Measurements from ENCODE around the gene HOGA1.

The HOGA1 gene

GRCh38 chr10:97571622-97572021 lies 12.6 kb upstream of the HOGA1 start:
- Mint-ChIP-seq H3K27ac (peak overlapping the region; percentile 64 to 88 (median 71)), H3K9me3 (no peaks in the 10 kb centered on the region), H3K36me3 (ENCODE audit: low read depth) (no peaks in the 10 kb centered on the region), H3K27me3 (ENCODE audit: low read depth) (peaks cover 4% of the 10 kb centered on the region), H3K4me3 (no peak overlapping the region), H3K4me1 (peaks cover 31% of the 10 kb centered on the region)
- no peak for TF ChIP-seq CTCF (IDR thresholded peaks at IDR 0.05; ENCODE audit: unreplicated experiment in 3 of 3)

GRCh38 chr10:97572214-97572989 lies 11.8 kb upstream of the HOGA1 start, which contains the start of gene ANKRD2:
Gene ANKRD2 (plus strand): TSS chr10:97572779. CDS start chr10:97572789, 10 bp downstream.
- Mint-ChIP-seq H3K27ac (peak within 1 kb of the TSS; percentile 64 to 88 (median 71)), H3K9me3 (no peaks in the 10 kb centered on the region), H3K4me1 (peaks cover 31% of the 10 kb centered on the region), H3K36me3 (ENCODE audit: low read depth) (no peaks in the 10 kb centered on the region), H3K27me3 (ENCODE audit: low read depth) (peaks cover 4% of the 10 kb centered on the region), H3K4me3 (peak within 1 kb of the TSS in 1 of 3 experiments; percentile 27)
- peak; percentile 67 to 75 (median 70) for TF ChIP-seq CTCF (IDR thresholded peaks at IDR 0.05; ENCODE audit: unreplicated experiment in 3 of 3)

- Mint-ChIP-seq H3K27me3 (ENCODE audit: low read depth) (peaks cover 4% of the 10 kb centered on the region), H3K36me3 (ENCODE audit: low read depth) (no peaks in the 10 kb centered on the region), H3K4me1 (peaks cover 31% of the 10 kb centered on the region), H3K4me3 (peak overlapping the region in 1 of 3 experiments; percentile 27), H3K9me3 (no peaks in the 10 kb centered on the region), H3K27ac (peak overlapping the region; percentile 22 to 62 (median 33))
- no peak for TF ChIP-seq CTCF (IDR thresholded peaks at IDR 0.05; ENCODE audit: unreplicated experiment in 3 of 3)
Observed at GRCh38 chr10:97573021-97573420, 11.2 kb upstream of the HOGA1 start.

GRCh38 chr10:97573672-97574071 lies 10.5 kb upstream of the HOGA1 start:
- H3K36me3 Mint-ChIP-seq (ENCODE audit: low read depth), result no peaks in the 10 kb centered on the region
- no peak overlapping the region for H3K4me3 Mint-ChIP-seq
- peaks cover 31% of the 10 kb centered on the region for H3K4me1 Mint-ChIP-seq
- peaks cover 6% of the 10 kb centered on the region for H3K27me3 Mint-ChIP-seq (ENCODE audit: low read depth)
- H3K9me3 Mint-ChIP-seq, result no peaks in the 10 kb centered on the region
- H3K27ac Mint-ChIP-seq, result no peak overlapping the region
- TF ChIP-seq CTCF (IDR thresholded peaks at IDR 0.05; ENCODE audit: unreplicated experiment in 3 of 3), result no peak

GRCh38 chr10:97574374-97575126 lies 9.6 kb upstream of the HOGA1 start:
- Mint-ChIP-seq H3K36me3 (ENCODE audit: low read depth) (no peaks in the 10 kb centered on the region), H3K27me3 (ENCODE audit: low read depth) (peaks cover 8% of the 10 kb centered on the region), H3K9me3 (no peaks in the 10 kb centered on the region), H3K27ac (peak overlapping the region in 2 of 3 experiments; percentile 28 to 52), H3K4me3 (no peak overlapping the region), H3K4me1 (peaks cover 31% of the 10 kb centered on the region)
- no peak for TF ChIP-seq CTCF (IDR thresholded peaks at IDR 0.05; ENCODE audit: unreplicated experiment in 3 of 3)
